Measurements from ENCODE around the gene FGF6.

GRCh38 chr12:4422985-4423384 is 22.6 kb downstream of the FGF6 start:
- no peak for TF ChIP-seq EZH2 (optimal IDR thresholded peaks at IDR 0.05; ENCODE audit: low read depth, low read length)
- TF ChIP-seq, protein P1, sequence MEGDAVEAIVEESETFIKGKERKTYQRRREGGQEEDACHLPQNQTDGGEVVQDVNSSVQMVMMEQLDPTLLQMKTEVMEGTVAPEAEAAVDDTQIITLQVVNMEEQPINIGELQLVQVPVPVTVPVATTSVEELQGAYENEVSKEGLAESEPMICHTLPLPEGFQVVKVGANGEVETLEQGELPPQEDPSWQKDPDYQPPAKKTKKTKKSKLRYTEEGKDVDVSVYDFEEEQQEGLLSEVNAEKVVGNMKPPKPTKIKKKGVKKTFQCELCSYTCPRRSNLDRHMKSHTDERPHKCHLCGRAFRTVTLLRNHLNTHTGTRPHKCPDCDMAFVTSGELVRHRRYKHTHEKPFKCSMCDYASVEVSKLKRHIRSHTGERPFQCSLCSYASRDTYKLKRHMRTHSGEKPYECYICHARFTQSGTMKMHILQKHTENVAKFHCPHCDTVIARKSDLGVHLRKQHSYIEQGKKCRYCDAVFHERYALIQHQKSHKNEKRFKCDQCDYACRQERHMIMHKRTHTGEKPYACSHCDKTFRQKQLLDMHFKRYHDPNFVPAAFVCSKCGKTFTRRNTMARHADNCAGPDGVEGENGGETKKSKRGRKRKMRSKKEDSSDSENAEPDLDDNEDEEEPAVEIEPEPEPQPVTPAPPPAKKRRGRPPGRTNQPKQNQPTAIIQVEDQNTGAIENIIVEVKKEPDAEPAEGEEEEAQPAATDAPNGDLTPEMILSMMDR (IDR thresholded peaks at IDR 0.05; ENCODE audit: low read length) = no peak

All from MM.1S (cell line).